HL-60 (cell line): ENCODE results near the gene GPR108.
"Not testable (repeated sequence)": the region's sequence is repeated elsewhere in the genome, so short reads cannot be mapped to it uniquely, and the experiment has no call there.

Source experiments
- DNase-seq, 2 experiments: peaks; one replicate each; pipeline ENCODE4 v3.0.0-alpha.2; 2010 to 2020; ENCODE audit warnings: low read depth in 1 of 2, low spot score in 1 of 2
- H3K27ac ChIP-seq: fragments of 250-450 bp; sonication (Bioruptor Pico); replicated peaks from 2 replicates; pipeline ENCODE4 v1.5.1; 2020; ENCODE audit warnings: mild to moderate bottlenecking, moderate library complexity
- H3K27me3 ChIP-seq: fragments of 250-450 bp; sonication (Bioruptor Pico); 2 replicates; pipeline ENCODE4 v1.5.1; 2021; ENCODE audit warnings: mild to moderate bottlenecking, moderate library complexity; ENCODE audit not compliant: insufficient read depth, poor library complexity, severe bottlenecking
- H3K4me3 ChIP-seq: replicated peaks from 2 replicates; pipeline ENCODE4 v1.5.1; 2011; ENCODE audit warnings: mild to moderate bottlenecking, control low read depth, low read length; ENCODE audit not compliant: insufficient read depth
- GABPA ChIP-seq: IDR thresholded peaks from 2 replicates; pipeline ENCODE4 v1.6.1; 2012; ENCODE audit warnings: low read depth
- POLR2AphosphoS5 ChIP-seq: IDR thresholded peaks from 2 replicates; pipeline ENCODE4 v1.6.1; 2012; ENCODE audit warnings: low read depth
- SPI1 ChIP-seq: IDR thresholded peaks from 2 replicates; pipeline ENCODE4 v1.6.1; 2012; ENCODE audit warnings: low read depth, mild to moderate bottlenecking, borderline replicate concordance
- TF ChIP-seq, protein P1 (sequence below): IDR thresholded peaks from 2 replicates; pipeline ENCODE4 v1.6.1; 2012; ENCODE audit warnings: low read depth; ENCODE audit not compliant: insufficient replicate concordance
- TF ChIP-seq, protein P2 (sequence below): IDR thresholded peaks from one replicate; pipeline ENCODE4 v1.5.1; 2011; ENCODE audit warnings: low read length, control low read depth, inconsistent platforms; ENCODE audit not compliant: insufficient read depth

Gene GPR108

DNA sequence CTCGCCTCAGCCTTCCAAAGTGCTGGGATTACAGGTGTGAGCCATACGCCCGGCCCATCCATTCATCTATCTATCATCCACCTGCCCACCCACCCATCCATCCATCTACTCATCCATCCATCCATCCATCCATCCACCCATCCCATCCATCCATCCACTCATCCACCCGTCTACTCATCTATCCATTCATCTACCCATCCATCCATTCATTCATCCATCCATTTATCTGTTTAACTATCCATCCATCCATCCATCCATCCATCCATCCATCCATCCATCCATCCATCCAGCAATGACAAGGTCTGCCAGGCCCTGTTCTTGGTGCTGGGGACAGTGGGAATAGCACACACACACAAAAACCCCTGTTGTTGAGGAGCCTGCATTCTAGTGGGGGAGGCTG is 39.6 kb upstream of the GPR108 start:
- no peak for TF ChIP-seq GABPA
- no peak for TF ChIP-seq POLR2AphosphoS5
- TF ChIP-seq, protein P1, sequence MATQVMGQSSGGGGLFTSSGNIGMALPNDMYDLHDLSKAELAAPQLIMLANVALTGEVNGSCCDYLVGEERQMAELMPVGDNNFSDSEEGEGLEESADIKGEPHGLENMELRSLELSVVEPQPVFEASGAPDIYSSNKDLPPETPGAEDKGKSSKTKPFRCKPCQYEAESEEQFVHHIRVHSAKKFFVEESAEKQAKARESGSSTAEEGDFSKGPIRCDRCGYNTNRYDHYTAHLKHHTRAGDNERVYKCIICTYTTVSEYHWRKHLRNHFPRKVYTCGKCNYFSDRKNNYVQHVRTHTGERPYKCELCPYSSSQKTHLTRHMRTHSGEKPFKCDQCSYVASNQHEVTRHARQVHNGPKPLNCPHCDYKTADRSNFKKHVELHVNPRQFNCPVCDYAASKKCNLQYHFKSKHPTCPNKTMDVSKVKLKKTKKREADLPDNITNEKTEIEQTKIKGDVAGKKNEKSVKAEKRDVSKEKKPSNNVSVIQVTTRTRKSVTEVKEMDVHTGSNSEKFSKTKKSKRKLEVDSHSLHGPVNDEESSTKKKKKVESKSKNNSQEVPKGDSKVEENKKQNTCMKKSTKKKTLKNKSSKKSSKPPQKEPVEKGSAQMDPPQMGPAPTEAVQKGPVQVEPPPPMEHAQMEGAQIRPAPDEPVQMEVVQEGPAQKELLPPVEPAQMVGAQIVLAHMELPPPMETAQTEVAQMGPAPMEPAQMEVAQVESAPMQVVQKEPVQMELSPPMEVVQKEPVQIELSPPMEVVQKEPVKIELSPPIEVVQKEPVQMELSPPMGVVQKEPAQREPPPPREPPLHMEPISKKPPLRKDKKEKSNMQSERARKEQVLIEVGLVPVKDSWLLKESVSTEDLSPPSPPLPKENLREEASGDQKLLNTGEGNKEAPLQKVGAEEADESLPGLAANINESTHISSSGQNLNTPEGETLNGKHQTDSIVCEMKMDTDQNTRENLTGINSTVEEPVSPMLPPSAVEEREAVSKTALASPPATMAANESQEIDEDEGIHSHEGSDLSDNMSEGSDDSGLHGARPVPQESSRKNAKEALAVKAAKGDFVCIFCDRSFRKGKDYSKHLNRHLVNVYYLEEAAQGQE, result no peak
- no peak for TF ChIP-seq SPI1
- TF ChIP-seq, protein P2, sequence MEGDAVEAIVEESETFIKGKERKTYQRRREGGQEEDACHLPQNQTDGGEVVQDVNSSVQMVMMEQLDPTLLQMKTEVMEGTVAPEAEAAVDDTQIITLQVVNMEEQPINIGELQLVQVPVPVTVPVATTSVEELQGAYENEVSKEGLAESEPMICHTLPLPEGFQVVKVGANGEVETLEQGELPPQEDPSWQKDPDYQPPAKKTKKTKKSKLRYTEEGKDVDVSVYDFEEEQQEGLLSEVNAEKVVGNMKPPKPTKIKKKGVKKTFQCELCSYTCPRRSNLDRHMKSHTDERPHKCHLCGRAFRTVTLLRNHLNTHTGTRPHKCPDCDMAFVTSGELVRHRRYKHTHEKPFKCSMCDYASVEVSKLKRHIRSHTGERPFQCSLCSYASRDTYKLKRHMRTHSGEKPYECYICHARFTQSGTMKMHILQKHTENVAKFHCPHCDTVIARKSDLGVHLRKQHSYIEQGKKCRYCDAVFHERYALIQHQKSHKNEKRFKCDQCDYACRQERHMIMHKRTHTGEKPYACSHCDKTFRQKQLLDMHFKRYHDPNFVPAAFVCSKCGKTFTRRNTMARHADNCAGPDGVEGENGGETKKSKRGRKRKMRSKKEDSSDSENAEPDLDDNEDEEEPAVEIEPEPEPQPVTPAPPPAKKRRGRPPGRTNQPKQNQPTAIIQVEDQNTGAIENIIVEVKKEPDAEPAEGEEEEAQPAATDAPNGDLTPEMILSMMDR, result no peak
- Histone ChIP-seq H3K27me3 (no peaks in the 10 kb centered on the region), H3K27ac (no peak overlapping the region), H3K4me3 (no peak overlapping the region)
- DNase-seq, result no peak

DNA sequence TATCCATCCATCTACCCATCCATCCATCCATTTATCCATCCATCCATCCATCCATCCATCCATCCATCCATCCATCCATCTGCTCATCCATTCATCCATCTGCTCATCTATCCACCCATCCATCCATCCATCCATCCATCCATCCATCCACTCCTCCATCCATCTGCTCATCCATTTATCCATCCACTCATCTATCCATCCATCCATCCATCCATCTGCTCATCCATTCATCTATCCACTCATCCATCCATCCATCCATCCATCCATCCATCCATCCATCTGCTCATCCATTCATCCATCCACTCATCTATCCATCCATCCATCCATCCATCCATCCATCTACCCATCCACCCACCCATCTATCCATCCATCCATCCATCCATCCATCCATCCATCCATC is 38.7 kb upstream of the GPR108 start:
- H3K27me3 ChIP-seq, H3K4me3 ChIP-seq, DNase-seq, H3K27ac ChIP-seq: not testable (repeated sequence)

DNA sequence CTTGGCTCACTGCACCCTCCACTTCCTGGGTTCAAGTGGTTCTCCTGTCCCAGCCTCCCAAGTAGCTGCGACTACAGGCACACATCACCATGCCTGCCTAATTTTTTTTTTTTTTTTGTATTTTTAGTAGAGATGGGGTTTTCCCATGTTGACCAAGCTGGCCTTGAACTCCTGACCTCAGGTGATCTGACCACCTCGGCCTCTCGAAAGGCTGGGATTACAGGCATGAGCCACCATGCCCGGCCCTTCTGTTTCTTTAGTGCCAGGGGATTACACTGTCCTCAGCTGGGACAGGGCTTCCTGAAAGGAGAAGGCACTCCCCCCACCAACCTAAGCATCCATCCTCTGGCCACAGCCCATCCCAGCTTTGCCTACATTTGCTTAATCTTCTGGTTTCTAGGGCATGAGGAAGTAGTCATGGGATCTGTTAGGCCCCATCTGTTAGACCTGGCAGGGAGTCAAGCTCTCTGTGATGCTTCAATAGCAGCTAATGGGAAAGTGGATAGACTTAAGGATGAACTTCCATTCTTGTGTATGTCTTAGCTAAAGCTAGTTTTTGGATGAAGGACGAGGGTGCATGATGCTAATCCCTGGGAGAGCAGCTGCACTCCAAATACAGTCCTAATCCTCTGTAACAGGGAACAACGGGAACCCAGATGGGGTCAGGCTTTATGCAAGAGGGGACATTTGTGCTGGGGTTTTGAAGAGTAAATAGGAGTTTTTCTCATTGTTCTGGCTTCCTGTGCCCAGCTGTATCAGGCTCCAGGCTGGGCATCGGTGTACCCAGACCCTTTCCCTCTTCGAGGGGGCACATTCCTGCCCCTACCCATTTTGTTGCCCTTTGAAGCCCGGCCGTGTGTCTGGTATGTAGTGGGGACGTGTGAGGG is 37.7 kb upstream of the GPR108 start:
- H3K4me3 ChIP-seq, result peak overlapping the region; percentile 1; the same call in 1 of the 2 replicates
- peak; percentile 72 for TF ChIP-seq POLR2AphosphoS5
- TF ChIP-seq, protein P2, result no peak
- peak; percentile 21; the same call in 1 of the 2 replicates for TF ChIP-seq SPI1
- peak overlapping the region; percentile 29 for H3K27ac ChIP-seq
- peak; percentile 61 to 83 for DNase-seq
- no peaks in the 10 kb centered on the region for H3K27me3 ChIP-seq

DNA sequence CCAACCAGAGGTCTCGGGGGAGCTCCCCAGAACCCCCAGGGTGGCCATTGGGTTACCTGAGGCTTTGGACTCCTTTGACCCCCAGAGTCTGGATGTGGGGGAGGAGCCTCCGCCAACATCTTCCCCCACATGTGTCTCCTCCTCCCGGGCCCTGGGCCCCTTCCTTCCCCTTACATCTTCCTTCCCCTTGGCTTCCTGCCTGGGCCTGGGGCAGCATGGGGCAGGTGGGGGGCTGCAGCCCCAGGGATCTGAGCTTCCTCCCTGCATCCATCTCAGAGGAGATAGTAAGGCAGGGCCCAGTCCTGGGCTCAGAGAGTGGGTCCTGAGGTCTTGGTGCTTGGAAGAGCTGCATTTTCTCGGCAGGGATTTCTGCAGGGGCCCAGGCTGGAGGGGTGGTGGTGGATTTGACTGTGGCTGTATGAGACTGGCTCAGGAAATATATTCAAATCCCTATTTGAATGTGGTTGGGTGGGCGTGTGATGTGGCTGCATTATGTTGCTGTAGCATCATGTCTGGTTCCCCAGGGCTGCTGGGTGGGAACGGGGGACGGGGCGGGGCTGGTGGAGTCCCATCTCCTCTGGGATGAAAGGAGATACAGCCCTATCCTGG is 36.0 kb upstream of the GPR108 start:
- Histone ChIP-seq H3K27me3 (no peaks in the 10 kb centered on the region), H3K27ac (peak overlapping the region; percentile 96), H3K4me3 (peak overlapping the region; percentile 87)
- peak; percentile 82 to 88 for DNase-seq
- TF ChIP-seq GABPA (peak; percentile 45), SPI1 (peak; percentile 29; the same call in 1 of the 2 replicates), POLR2AphosphoS5 (0 out of 2 replicates have a peak, but pooled peaks have one; percentile 26)
- TF ChIP-seq, protein P1, result no peak
- TF ChIP-seq, protein P2, result no peak
